Neural progenitor cell (in vitro differentiated cells): ENCODE data around the gene COMMD3. TPM values are rescaled to one million over a fixed set of nuclear protein-coding genes. Genes with fewer than 3 reads are reported as not detected.

Experiments used
- DNase-seq: peaks from one replicate; pipeline ENCODE4 v3.0.0-alpha.2; 2016; ENCODE audit warnings: low spot score
- H2AFZ ChIP-seq: fragments of 200-600 bp; sonication (generic); replicated peaks from 2 replicates; pipeline ENCODE4 v1.6.1; 2016; ENCODE audit warnings: antibody characterized with exemption
- H3F3A ChIP-seq: fragments of 200-600 bp; sonication (generic); 2 replicates; pipeline ENCODE4 v1.6.1; 2016; ENCODE audit warnings: antibody characterized with exemption, low read depth
- H3K27ac ChIP-seq: fragments of 200-600 bp; sonication (generic); 2 replicates; pipeline ENCODE4 v1.5.1; 2016; ENCODE audit warnings: mild to moderate bottlenecking
- H3K27me3 ChIP-seq: fragments of 200-600 bp; sonication (generic); 2 replicates; pipeline ENCODE4 v1.6.1; 2016; ENCODE audit warnings: mild to moderate bottlenecking, moderate library complexity
- H3K36me3 ChIP-seq: fragments of 200-600 bp; sonication (generic); 2 replicates; pipeline ENCODE4 v1.5.1; 2016
- H3K4me1 ChIP-seq: fragments of 200-600 bp; sonication (generic); 2 replicates; pipeline ENCODE4 v1.6.1; 2016; ENCODE audit warnings: mixed run types
- H3K4me2 ChIP-seq: fragments of 200-600 bp; sonication (generic); 2 replicates; pipeline ENCODE4 v1.6.1; 2016
- H3K4me3 ChIP-seq: fragments of 200-600 bp; sonication (generic); 2 replicates; pipeline ENCODE4 v1.5.1; 2016
- H3K79me2 ChIP-seq: fragments of 200-600 bp; sonication (generic); 2 replicates; pipeline ENCODE4 v1.6.1; 2016; ENCODE audit warnings: low read depth
- H3K9ac ChIP-seq: fragments of 200-600 bp; sonication (generic); 2 replicates; pipeline ENCODE4 v1.6.1; 2016
- H3K9me3 ChIP-seq: fragments of 200-600 bp; sonication (generic); 2 replicates; pipeline ENCODE4 v1.5.1; 2016; ENCODE audit warnings: low read depth
- H4K20me1 ChIP-seq: fragments of 200-600 bp; sonication (generic); 2 replicates; pipeline ENCODE4 v1.6.1; 2016; ENCODE audit warnings: low read depth
- H3K27ac Mint-ChIP-seq: 3 replicates; pipeline ENCODE4 v1.8.0; 2021; ENCODE audit warnings: mixed read lengths
- H3K27me3 Mint-ChIP-seq: 2 replicates; pipeline ENCODE4 v1.8.0; 2022; ENCODE audit warnings: low read depth, mild to moderate bottlenecking, inconsistent platforms, moderate library complexity, mixed read lengths; ENCODE audit not compliant: insufficient read depth
- H3K36me3 Mint-ChIP-seq: 3 replicates; pipeline ENCODE4 v1.8.0; 2021; ENCODE audit warnings: mixed read lengths
- H3K4me1 Mint-ChIP-seq: 3 replicates; pipeline ENCODE4 v1.8.0; 2021; ENCODE audit warnings: mixed read lengths
- H3K4me3 Mint-ChIP-seq: 3 replicates; pipeline ENCODE4 v1.8.0; 2021; ENCODE audit warnings: mild to moderate bottlenecking, moderate library complexity, mixed read lengths
- H3K9me3 Mint-ChIP-seq: 3 replicates; pipeline ENCODE4 v1.8.0; 2020; ENCODE audit warnings: mixed read lengths
- EZH2 ChIP-seq: fragments of 200-600 bp; sonication (generic); IDR thresholded peaks from 2 replicates; pipeline ENCODE4 v1.6.1; 2017; ENCODE audit warnings: antibody characterized with exemption, mild to moderate bottlenecking, moderate library complexity
- EZH2phosphoT487 ChIP-seq: fragments of 200-600 bp; sonication (generic); IDR thresholded peaks from 2 replicates; pipeline ENCODE4 v1.6.1; 2017; ENCODE audit warnings: antibody characterized with exemption
- total RNA-seq: library from RNA; depleted of rRNA; stranded (reverse); fragments of >200 nt; gene quantifications from 2 replicates; pipeline ENCODE4 v1.2.3, GENCODE V29; 2015; ENCODE audit warnings: low replicate concordance
- TF ChIP-seq, protein P1 (sequence below): fragments of 200-600 bp; sonication (generic); IDR thresholded peaks from 2 replicates; pipeline ENCODE4 v1.5.1; 2017; ENCODE audit warnings: antibody characterized with exemption, mild to moderate bottlenecking

Gene COMMD3
- total RNA-seq = 13.6 and 16.3 TPM in 2 replicates

DNA sequence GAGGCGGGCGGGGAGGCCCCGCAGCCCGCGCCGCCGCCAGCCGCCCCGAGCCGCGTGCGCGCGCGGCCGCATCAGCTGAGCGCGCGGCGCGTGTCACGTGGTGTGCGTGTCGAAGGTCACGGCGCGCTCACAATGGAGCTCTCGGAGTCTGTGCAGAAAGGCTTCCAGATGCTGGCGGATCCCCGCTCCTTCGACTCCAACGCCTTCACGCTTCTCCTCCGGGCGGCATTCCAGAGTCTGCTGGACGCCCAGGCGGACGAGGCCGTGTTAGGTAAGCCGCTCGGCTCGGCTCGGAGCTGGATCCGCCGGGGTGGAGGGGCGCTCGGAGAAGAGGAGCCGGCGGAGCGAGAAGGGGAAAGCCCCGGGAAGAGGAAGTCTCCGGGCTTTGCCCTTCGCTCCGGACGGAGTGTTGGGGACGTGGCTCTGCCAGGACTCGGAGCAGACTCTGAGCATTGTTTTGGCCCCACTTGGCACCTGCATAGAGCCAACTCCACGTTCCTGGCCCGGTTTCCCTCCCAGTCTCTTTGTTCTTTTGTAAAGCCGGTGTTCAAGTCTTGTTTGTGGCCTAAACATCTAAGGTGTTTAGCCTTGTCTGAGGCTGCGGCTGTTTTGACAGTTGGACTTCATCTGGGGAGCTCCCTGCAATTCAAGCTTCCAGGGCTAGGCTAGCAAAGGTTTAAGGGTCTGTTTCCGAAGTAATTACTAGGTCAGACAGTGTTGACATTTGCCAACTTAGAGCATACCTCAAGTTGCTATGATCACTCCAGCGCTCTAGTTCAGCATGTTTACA is at the start of gene COMMD3:
COMMD3 (plus strand) TSS at position 103 of the 790 bp plus-strand sequence; CDS start at position 133, 30 bp downstream.
- DNase-seq = peak; percentile 95
- H3K36me3 ChIP-seq = no peaks in the 10 kb centered on the region
- H3K27me3 Mint-ChIP-seq = peaks cover 27% of the 10 kb centered on the region
- peaks cover 33% of the 10 kb centered on the region for H3K4me1 Mint-ChIP-seq
- H3K4me3 Mint-ChIP-seq = peak within 1 kb of the TSS; percentile 96
- peaks cover 77% of the 10 kb centered on the region for H3K27me3 ChIP-seq
- H3K27ac Mint-ChIP-seq = peak within 1 kb of the TSS; percentile 81
- no peak within 1 kb of the TSS for H3K27ac ChIP-seq
- peak within 1 kb of the TSS; percentile 70 for H3K4me3 ChIP-seq
- peak within 1 kb of the TSS; percentile 90 for H3K4me2 ChIP-seq
- peaks cover 17% of the 10 kb centered on the region for H3K4me1 ChIP-seq
- H3K79me2 ChIP-seq = no peaks in the 10 kb centered on the region
- peaks cover 2% of the 10 kb centered on the region for H3K9me3 Mint-ChIP-seq
- H4K20me1 ChIP-seq = peaks cover 32% of the 10 kb centered on the region
- no peak within 1 kb of the TSS for H3K9ac ChIP-seq
- peak within 1 kb of the TSS; percentile 94 for H2AFZ ChIP-seq
- no peaks in the 10 kb centered on the region for H3K36me3 Mint-ChIP-seq
- TF ChIP-seq, protein P1, sequence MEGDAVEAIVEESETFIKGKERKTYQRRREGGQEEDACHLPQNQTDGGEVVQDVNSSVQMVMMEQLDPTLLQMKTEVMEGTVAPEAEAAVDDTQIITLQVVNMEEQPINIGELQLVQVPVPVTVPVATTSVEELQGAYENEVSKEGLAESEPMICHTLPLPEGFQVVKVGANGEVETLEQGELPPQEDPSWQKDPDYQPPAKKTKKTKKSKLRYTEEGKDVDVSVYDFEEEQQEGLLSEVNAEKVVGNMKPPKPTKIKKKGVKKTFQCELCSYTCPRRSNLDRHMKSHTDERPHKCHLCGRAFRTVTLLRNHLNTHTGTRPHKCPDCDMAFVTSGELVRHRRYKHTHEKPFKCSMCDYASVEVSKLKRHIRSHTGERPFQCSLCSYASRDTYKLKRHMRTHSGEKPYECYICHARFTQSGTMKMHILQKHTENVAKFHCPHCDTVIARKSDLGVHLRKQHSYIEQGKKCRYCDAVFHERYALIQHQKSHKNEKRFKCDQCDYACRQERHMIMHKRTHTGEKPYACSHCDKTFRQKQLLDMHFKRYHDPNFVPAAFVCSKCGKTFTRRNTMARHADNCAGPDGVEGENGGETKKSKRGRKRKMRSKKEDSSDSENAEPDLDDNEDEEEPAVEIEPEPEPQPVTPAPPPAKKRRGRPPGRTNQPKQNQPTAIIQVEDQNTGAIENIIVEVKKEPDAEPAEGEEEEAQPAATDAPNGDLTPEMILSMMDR = no peak
- TF ChIP-seq EZH2 = peak; percentile 4
- TF ChIP-seq EZH2phosphoT487 = no peak
- H3K9me3 ChIP-seq = no peaks in the 10 kb centered on the region
- H3F3A ChIP-seq = peaks cover 42% of the 10 kb centered on the region

DNA sequence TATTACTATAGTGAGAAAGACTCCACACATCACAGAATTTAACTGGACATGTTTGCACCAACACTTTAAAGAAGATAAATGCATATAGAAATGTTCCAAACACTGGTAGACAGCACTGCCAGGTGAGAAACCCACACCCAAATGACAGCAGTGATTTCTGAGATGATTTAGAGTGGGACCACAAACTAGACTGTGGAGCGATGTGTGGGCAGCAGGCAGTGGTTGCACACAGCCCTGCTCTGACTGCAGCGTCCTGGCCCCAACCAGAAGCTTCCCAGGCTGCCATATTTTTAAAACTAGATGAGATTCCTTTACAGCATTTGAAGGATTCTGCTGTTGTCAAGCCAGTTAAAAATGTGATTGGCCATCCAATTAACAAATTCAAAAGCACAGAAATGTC is 47.7 kb upstream of the COMMD3 start:
- no peak for DNase-seq
- Histone ChIP-seq H3K79me2 (no peaks in the 10 kb centered on the region), H3K27me3 (no peaks in the 10 kb centered on the region), H3K36me3 (no peaks in the 10 kb centered on the region), H3K4me3 (no peak overlapping the region), H4K20me1 (no peaks in the 10 kb centered on the region), H2AFZ (no peak overlapping the region), H3K9ac (no peak overlapping the region), H3K9me3 (no peaks in the 10 kb centered on the region), H3K4me2 (no peak overlapping the region), H3F3A (no peaks in the 10 kb centered on the region), H3K4me1 (no peaks in the 10 kb centered on the region), H3K27ac (no peak overlapping the region)
- TF ChIP-seq EZH2phosphoT487 (no peak), EZH2 (no peak)
- TF ChIP-seq, protein P1 = no peak
- peaks cover 7% of the 10 kb centered on the region for H3K27me3 Mint-ChIP-seq
- no peaks in the 10 kb centered on the region for H3K36me3 Mint-ChIP-seq
- no peaks in the 10 kb centered on the region for H3K9me3 Mint-ChIP-seq
- no peak overlapping the region for H3K27ac Mint-ChIP-seq
- no peak overlapping the region for H3K4me3 Mint-ChIP-seq
- no peaks in the 10 kb centered on the region for H3K4me1 Mint-ChIP-seq

DNA sequence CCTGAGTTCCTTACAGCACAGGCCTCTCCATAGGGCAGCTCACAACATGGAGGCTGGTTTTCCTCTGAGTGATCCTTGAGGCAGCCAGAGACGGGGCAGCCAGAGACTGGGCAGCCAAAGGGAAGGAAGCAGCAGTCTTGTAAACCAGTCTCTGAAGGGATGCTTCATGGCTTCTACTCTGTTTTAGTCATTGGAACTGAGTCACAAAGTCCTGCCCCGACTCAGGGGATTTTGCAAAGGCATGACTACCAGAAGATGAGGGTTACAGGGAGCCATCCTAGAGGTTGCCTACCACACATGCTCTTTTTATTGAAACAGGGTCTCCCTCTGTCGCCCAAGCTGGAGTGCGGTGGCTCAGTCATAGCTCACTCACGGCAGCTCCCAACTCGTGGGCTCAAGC is 44.4 kb upstream of the COMMD3 start:
- no peaks in the 10 kb centered on the region for H3K27me3 ChIP-seq
- H3K4me3 ChIP-seq = no peak overlapping the region
- no peak overlapping the region for H2AFZ ChIP-seq
- TF ChIP-seq EZH2phosphoT487 = no peak
- TF ChIP-seq EZH2 = no peak
- TF ChIP-seq, protein P1 = no peak
- Mint-ChIP-seq H3K4me1 (no peaks in the 10 kb centered on the region), H3K9me3 (no peaks in the 10 kb centered on the region), H3K27ac (peak overlapping the region; percentile 14), H3K4me3 (no peak overlapping the region), H3K36me3 (no peaks in the 10 kb centered on the region), H3K27me3 (peaks cover 3% of the 10 kb centered on the region)
- no peak overlapping the region for H3K4me2 ChIP-seq
- no peaks in the 10 kb centered on the region for H3K79me2 ChIP-seq
- H3K4me1 ChIP-seq = no peaks in the 10 kb centered on the region
- H3K9me3 ChIP-seq = no peaks in the 10 kb centered on the region
- no peak for DNase-seq
- no peaks in the 10 kb centered on the region for H3F3A ChIP-seq
- no peak overlapping the region for H3K9ac ChIP-seq
- no peaks in the 10 kb centered on the region for H3K36me3 ChIP-seq
- no peak overlapping the region for H3K27ac ChIP-seq
- no peaks in the 10 kb centered on the region for H4K20me1 ChIP-seq
